GM12892 (cell line): ENCODE results near the gene FGF23.

Source experiments
- POLR2A ChIP-seq: IDR thresholded peaks from 2 replicates; pipeline ENCODE4 v1.6.1; 2011; ENCODE audit warnings: low read depth, low read length, control low read depth
- POLR2AphosphoS5 ChIP-seq: IDR thresholded peaks from 2 replicates; pipeline ENCODE4 v1.6.1; 2011; ENCODE audit warnings: low read depth, low read length, control low read depth
- TAF1 ChIP-seq: IDR thresholded peaks from 2 replicates; pipeline ENCODE4 v1.6.1; 2011; ENCODE audit warnings: low read depth, mild to moderate bottlenecking, control low read depth, low read length, borderline replicate concordance

GRCh38 chr12:4331842-4332241, 47.7 kb downstream of the FGF23 start:
- TF ChIP-seq POLR2AphosphoS5 (no peak), POLR2A (no peak), TAF1 (no peak)
